H1 (cell line): ENCODE results near the gene LYPD3. TPM values are rescaled to one million over a fixed set of nuclear protein-coding genes. Genes with fewer than 3 reads are reported as not detected.

Experiments used
- CHD7 ChIP-seq: fragments of 300-600 bp; sonication (generic); IDR thresholded peaks from 2 replicates; pipeline ENCODE4 v1.7.1; 2012; ENCODE audit warnings: low read length, moderate library complexity, mild to moderate bottlenecking, inconsistent platforms; ENCODE audit not compliant: insufficient replicate concordance
- polyA plus RNA-seq, 7 experiments: library from polyadenylated mRNA; depleted of rRNA in 3 of 7; stranded (reverse) in 5 of 7; unstranded in 2 of 7; fragments of >200 nt in 5 of 7; fragments of 200-250 nt in 2 of 7; gene quantifications; 1 replicate in 5 of 7; 2 replicates in 1 of 7; 4 replicates in 1 of 7; pipeline versions ENCODE4 v1.2.1 to v1.2.3, GENCODE V29; 2011 to 2013; ENCODE audit warnings: missing spikeins in 2 of 7, mixed read lengths in 2 of 7
- total RNA-seq: library from RNA; stranded (reverse); fragmentation: NEBNext Ultra II Directional; extraction: Animal tissue kit (Norgen Biotek cat#: 25700); gene quantifications from 2 replicates; pipeline ENCODE4 v1.2.1, GENCODE V29; 2021

The LYPD3 gene
- total and polyA plus RNA-seq, 2 of the 8 experiments (the other 6 are each of a cell fraction or from before 2014, with no cell fraction given), result 4.1 to 16.4 TPM

GRCh38 chr19:43429395-43429794, 36.0 kb downstream of the LYPD3 start (continued):
- no peak for TF ChIP-seq CHD7
